Trophoblast cell (in vitro differentiated cells and primary cell): Measurements from ENCODE around the gene DLX5.

Experiments
- DNase-seq, 2 donors: peaks; one replicate each; pipeline ENCODE4 v3.0.0-alpha.2; 2016
- H2AFZ ChIP-seq: 2 replicates; pipeline ENCODE4 v1.6.1; 2013; ENCODE audit warnings: low read length, moderate library complexity, mild to moderate bottlenecking; ENCODE audit not compliant: insufficient read depth, poor library complexity
- H2AK5ac ChIP-seq: 2 replicates; pipeline ENCODE4 v1.6.1; 2013; ENCODE audit warnings: mild to moderate bottlenecking, low read length
- H2BK120ac ChIP-seq: 2 replicates; pipeline ENCODE4 v1.6.1; 2013; ENCODE audit warnings: low read length, mild to moderate bottlenecking, moderate library complexity; ENCODE audit not compliant: insufficient read depth, poor library complexity
- H2BK12ac ChIP-seq: 2 replicates; pipeline ENCODE4 v1.6.1; 2013; ENCODE audit warnings: mild to moderate bottlenecking, low read length, moderate library complexity
- H2BK5ac ChIP-seq: 2 replicates; pipeline ENCODE4 v1.6.1; 2013; ENCODE audit warnings: low read length, low read depth, moderate library complexity, mild to moderate bottlenecking; ENCODE audit not compliant: poor library complexity
- H3K14ac ChIP-seq: 2 replicates; pipeline ENCODE4 v1.6.1; 2013; ENCODE audit warnings: mild to moderate bottlenecking, low read length
- H3K18ac ChIP-seq: 2 replicates; pipeline ENCODE4 v1.6.1; 2013; ENCODE audit warnings: mild to moderate bottlenecking, low read length
- H3K23ac ChIP-seq: 2 replicates; pipeline ENCODE4 v1.6.1; 2013; ENCODE audit warnings: low read length
- H3K27ac ChIP-seq: 2 replicates; pipeline ENCODE4 v1.5.1; 2013; ENCODE audit warnings: low read depth, mild to moderate bottlenecking, inconsistent platforms, low read length, moderate library complexity
- H3K27me3 ChIP-seq: 2 replicates; pipeline ENCODE4 v1.6.1; 2013; ENCODE audit warnings: inconsistent platforms, mild to moderate bottlenecking, low read length, moderate library complexity; ENCODE audit not compliant: insufficient read depth
- H3K36me3 ChIP-seq, 2 experiments: 1 replicate in 1 of 2; 2 replicates in 1 of 2; pipeline ENCODE4 v1.6.1; 2013; ENCODE audit warnings: low read length in 2 of 2, mild to moderate bottlenecking in 2 of 2, moderate library complexity in 1 of 2; ENCODE audit not compliant: insufficient read depth in 2 of 2, control insufficient read depth in 1 of 2
- H3K4ac ChIP-seq: 2 replicates; pipeline ENCODE4 v1.6.1; 2013; ENCODE audit warnings: low read depth, mild to moderate bottlenecking, low read length, moderate library complexity
- H3K4me1 ChIP-seq, 2 experiments: 1 replicate in 1 of 2; 2 replicates in 1 of 2; pipeline ENCODE4 v1.6.1; 2013; ENCODE audit warnings: low read length in 2 of 2, mild to moderate bottlenecking in 2 of 2, moderate library complexity in 1 of 2; ENCODE audit not compliant: insufficient read depth in 2 of 2, control insufficient read depth in 1 of 2
- H3K4me2 ChIP-seq: 2 replicates; pipeline ENCODE4 v1.6.1; 2013; ENCODE audit warnings: inconsistent platforms, mild to moderate bottlenecking, low read length, moderate library complexity
- H3K4me3 ChIP-seq: 2 replicates; pipeline ENCODE4 v1.5.1; 2013; ENCODE audit warnings: mild to moderate bottlenecking, low read depth, low read length, inconsistent platforms
- H3K79me1 ChIP-seq: one replicate; pipeline ENCODE4 v1.6.1; 2013; ENCODE audit warnings: low read length
- H3K79me2 ChIP-seq: 2 replicates; pipeline ENCODE4 v1.6.1; 2013; ENCODE audit warnings: low read length, mild to moderate bottlenecking; ENCODE audit not compliant: control insufficient read depth, insufficient read depth, poor library complexity
- H3K9ac ChIP-seq: 2 replicates; pipeline ENCODE4 v1.6.1; 2013; ENCODE audit warnings: mild to moderate bottlenecking, low read length
- H3K9me3 ChIP-seq: 2 replicates; pipeline ENCODE4 v1.6.1; 2013; ENCODE audit warnings: low read depth, mild to moderate bottlenecking, control low read depth, inconsistent platforms, low read length; ENCODE audit not compliant: insufficient read depth
- H4K12ac ChIP-seq: 2 replicates; pipeline ENCODE4 v1.6.1; 2013; ENCODE audit warnings: low read depth, mild to moderate bottlenecking, low read length, moderate library complexity
- H4K8ac ChIP-seq: 2 replicates; pipeline ENCODE4 v1.6.1; 2013; ENCODE audit warnings: low read depth, mild to moderate bottlenecking, low read length, moderate library complexity
- H4K91ac ChIP-seq: one replicate; pipeline ENCODE4 v1.6.1; 2013; ENCODE audit warnings: low read depth, mild to moderate bottlenecking, low read length, moderate library complexity
- WGBS: extraction: QIAGEN DNeasy Blood & Tissue Kit; methylation state at CpG from one replicate; pipeline ENCODE4 v1.1.7; 2013; ENCODE audit warnings: missing lambda C conversion rate; ENCODE audit not compliant: insufficient read length, insufficient coverage; ENCODE audit errors: extremely low coverage; 5-methylcytosine and 5-hydroxymethylcytosine counted together

The DLX5 gene

DNA sequence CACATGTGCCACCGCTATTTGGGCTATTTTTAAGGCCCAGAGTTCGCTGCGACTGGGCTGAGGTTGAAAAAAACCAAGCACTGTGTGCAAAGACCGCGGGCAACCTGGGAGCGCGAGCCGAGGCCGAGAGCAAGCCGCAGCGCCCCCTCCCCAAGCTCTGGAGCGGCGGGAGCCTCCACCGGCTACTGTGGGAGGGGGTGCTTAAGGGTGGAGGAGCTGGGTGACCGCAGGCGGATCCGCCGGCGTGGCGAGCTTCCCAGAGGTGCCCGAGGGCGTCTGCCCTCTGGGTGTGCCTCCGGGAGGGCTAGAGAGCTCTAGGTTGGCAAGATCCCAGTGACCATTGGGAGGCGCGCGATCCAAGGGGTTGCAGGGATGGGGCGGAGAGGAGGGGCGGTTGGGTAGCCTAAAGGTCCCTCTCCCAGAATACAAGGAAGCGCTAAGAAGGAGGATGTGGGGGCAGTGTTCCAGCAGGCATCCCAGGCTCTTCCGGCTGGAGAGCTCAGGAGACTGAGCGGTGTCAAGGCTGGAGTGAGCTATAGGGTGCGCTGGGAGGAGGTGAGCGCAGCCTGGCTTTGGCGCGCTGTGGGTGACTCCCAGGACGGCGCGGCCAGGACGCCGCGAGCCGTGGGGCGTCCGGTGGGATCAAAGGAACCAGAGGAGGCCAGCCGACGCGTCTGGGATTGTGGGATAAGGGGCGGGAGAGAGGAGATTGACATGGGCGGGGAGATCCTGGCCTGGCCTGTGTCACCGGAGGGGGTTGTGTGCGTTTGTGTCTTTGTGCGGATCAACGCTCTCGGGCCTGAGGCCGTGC is 8.0 kb downstream of the DLX5 start:
- Histone ChIP-seq H2BK5ac (peak overlapping the region; percentile 28), H3K4me3 (peak overlapping the region; percentile 59), H3K27me3 (peaks cover 12% of the 10 kb centered on the region), H3K79me2 (peaks cover 6% of the 10 kb centered on the region), H3K4ac (no peak overlapping the region), H3K18ac (peak overlapping the region; percentile 60), H3K36me3 (peaks cover 8 to 9% of the 10 kb centered on the region in 2 experiments), H3K4me2 (peak overlapping the region; percentile 79), H2AK5ac (no peak overlapping the region), H2BK12ac (peak overlapping the region; percentile 7), H2AFZ (peak overlapping the region; percentile 35), H3K14ac (peak overlapping the region; percentile 38), H3K23ac (no peak overlapping the region), H4K8ac (peak overlapping the region; percentile 56), H3K79me1 (peaks cover 20% of the 10 kb centered on the region), H3K27ac (peak overlapping the region; percentile 54), H4K12ac (peak overlapping the region; percentile 10), H3K9ac (peak overlapping the region; percentile 24), H2BK120ac (peak overlapping the region; percentile 65), H3K4me1 (peaks cover 22 to 32% of the 10 kb centered on the region in 2 experiments), H3K9me3 (no peaks in the 10 kb centered on the region), H4K91ac (peak overlapping the region; percentile 50)
- no CpG with 5 or more reads among the region's 55 CpGs for WGBS
- peak; percentile 49 to 81 for DNase-seq

- peak overlapping the region; percentile 59 for H3K4me3 ChIP-seq
- H2AFZ ChIP-seq = peak overlapping the region; percentile 35
- peak overlapping the region; percentile 79 for H3K4me2 ChIP-seq
- H2BK5ac ChIP-seq = no peak overlapping the region
- WGBS = no CpG with 5 or more reads among the region's 12 CpGs
- H3K4ac ChIP-seq = no peak overlapping the region
- H3K27ac ChIP-seq = peak overlapping the region; percentile 54
- H3K79me1 ChIP-seq = peaks cover 14% of the 10 kb centered on the region
- no peak overlapping the region for H2BK12ac ChIP-seq
- DNase-seq = peak in 1 of 2 donors; percentile 38
- H3K18ac ChIP-seq = no peak overlapping the region
- no peak overlapping the region for H2AK5ac ChIP-seq
- H3K79me2 ChIP-seq = no peaks in the 10 kb centered on the region
- peaks cover 3 to 4% of the 10 kb centered on the region in 2 experiments for H3K36me3 ChIP-seq
- H3K23ac ChIP-seq = no peak overlapping the region
- no peak overlapping the region for H4K8ac ChIP-seq
- no peak overlapping the region for H2BK120ac ChIP-seq
- peaks cover 16 to 25% of the 10 kb centered on the region in 2 experiments for H3K4me1 ChIP-seq
- H3K9ac ChIP-seq = no peak overlapping the region
- H4K12ac ChIP-seq = no peak overlapping the region
- no peak overlapping the region for H4K91ac ChIP-seq
- no peak overlapping the region for H3K14ac ChIP-seq
- peaks cover 14% of the 10 kb centered on the region for H3K27me3 ChIP-seq
- H3K9me3 ChIP-seq = no peaks in the 10 kb centered on the region
Measured at GRCh38 chr7:97015756-97016380, 8.8 kb downstream of the DLX5 start.

GRCh38 chr7:97015279-97015678 is 9.4 kb downstream of the DLX5 start:
- Histone ChIP-seq H3K14ac (no peak overlapping the region), H3K36me3 (no peaks in the 10 kb centered on the region), H3K79me2 (no peaks in the 10 kb centered on the region), H3K4me1 (peaks cover 13 to 21% of the 10 kb centered on the region in 2 experiments), H3K27me3 (peaks cover 14% of the 10 kb centered on the region), H4K8ac (no peak overlapping the region), H3K9me3 (no peaks in the 10 kb centered on the region), H3K4me3 (no peak overlapping the region), H3K18ac (no peak overlapping the region), H3K4me2 (no peak overlapping the region), H3K27ac (no peak overlapping the region), H3K9ac (no peak overlapping the region), H3K23ac (no peak overlapping the region), H4K12ac (no peak overlapping the region), H2AFZ (no peak overlapping the region), H3K4ac (no peak overlapping the region), H2BK12ac (no peak overlapping the region), H2AK5ac (no peak overlapping the region), H3K79me1 (peaks cover 14% of the 10 kb centered on the region), H2BK5ac (no peak overlapping the region), H2BK120ac (no peak overlapping the region), H4K91ac (no peak overlapping the region)
- no peak for DNase-seq
- WGBS = no CpG with 5 or more reads among the region's 3 CpGs

DNA sequence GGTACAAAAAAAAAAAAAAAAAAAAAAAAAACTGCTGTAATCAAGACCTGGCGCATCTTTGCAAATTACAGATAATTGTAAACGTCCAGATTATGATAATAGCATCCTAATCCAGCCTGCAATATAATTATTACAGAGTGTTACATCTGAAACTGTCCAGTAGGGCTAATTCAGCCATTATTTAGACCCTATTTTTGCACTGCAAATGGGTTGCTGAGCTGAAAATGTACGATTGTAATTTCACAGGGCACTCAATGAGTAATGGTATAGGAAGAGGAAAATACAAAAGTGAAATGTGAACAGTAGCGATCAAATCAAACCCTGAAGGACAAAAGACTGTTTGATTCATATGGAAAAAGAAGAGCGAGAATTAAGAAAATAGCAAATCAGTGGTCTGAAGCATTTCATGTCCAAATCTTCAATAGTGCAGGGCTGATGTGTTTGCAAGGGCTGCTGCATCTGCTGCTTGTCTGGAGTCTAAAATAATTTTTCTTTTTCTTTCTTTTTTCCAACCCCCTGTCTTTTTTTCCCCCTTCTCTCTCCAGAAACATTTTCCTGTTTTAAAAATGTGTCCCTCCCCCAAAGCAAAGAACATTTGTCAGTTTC is 10.4 kb downstream of the DLX5 start:
- peaks cover 14% of the 10 kb centered on the region for H3K27me3 ChIP-seq

More for the DNA sequence above, 10.4 kb downstream of the DLX5 start:
- Histone ChIP-seq H2AFZ (no peak overlapping the region), H3K18ac (no peak overlapping the region), H3K9ac (no peak overlapping the region), H4K91ac (no peak overlapping the region), H3K79me1 (peaks cover 14% of the 10 kb centered on the region), H3K4ac (no peak overlapping the region), H2BK120ac (no peak overlapping the region), H4K8ac (no peak overlapping the region), H3K4me1 (peaks cover 13 to 21% of the 10 kb centered on the region in 2 experiments), H3K79me2 (no peaks in the 10 kb centered on the region), H3K9me3 (no peaks in the 10 kb centered on the region), H3K14ac (no peak overlapping the region), H2AK5ac (no peak overlapping the region), H3K27ac (no peak overlapping the region), H2BK12ac (no peak overlapping the region), H3K4me3 (no peak overlapping the region), H3K36me3 (no peaks in the 10 kb centered on the region), H2BK5ac (no peak overlapping the region), H3K4me2 (no peak overlapping the region), H3K23ac (no peak overlapping the region), H4K12ac (no peak overlapping the region)
- no CpG with 5 or more reads among the region's 5 CpGs for WGBS
- no peak for DNase-seq
